Activated T-cell treated with anti-CD3 and anti-CD28 coated beads for 4 hours (primary cell): ENCODE results near the gene SMG6.
"Not testable (repeated sequence)": the region's sequence is repeated elsewhere in the genome, so short reads cannot be mapped to it uniquely, and the experiment has no call there.

Experiments
- DNase-seq: peaks from one replicate; pipeline ENCODE4 v3.0.0-alpha.2; 2020

The SMG6 gene

DNA sequence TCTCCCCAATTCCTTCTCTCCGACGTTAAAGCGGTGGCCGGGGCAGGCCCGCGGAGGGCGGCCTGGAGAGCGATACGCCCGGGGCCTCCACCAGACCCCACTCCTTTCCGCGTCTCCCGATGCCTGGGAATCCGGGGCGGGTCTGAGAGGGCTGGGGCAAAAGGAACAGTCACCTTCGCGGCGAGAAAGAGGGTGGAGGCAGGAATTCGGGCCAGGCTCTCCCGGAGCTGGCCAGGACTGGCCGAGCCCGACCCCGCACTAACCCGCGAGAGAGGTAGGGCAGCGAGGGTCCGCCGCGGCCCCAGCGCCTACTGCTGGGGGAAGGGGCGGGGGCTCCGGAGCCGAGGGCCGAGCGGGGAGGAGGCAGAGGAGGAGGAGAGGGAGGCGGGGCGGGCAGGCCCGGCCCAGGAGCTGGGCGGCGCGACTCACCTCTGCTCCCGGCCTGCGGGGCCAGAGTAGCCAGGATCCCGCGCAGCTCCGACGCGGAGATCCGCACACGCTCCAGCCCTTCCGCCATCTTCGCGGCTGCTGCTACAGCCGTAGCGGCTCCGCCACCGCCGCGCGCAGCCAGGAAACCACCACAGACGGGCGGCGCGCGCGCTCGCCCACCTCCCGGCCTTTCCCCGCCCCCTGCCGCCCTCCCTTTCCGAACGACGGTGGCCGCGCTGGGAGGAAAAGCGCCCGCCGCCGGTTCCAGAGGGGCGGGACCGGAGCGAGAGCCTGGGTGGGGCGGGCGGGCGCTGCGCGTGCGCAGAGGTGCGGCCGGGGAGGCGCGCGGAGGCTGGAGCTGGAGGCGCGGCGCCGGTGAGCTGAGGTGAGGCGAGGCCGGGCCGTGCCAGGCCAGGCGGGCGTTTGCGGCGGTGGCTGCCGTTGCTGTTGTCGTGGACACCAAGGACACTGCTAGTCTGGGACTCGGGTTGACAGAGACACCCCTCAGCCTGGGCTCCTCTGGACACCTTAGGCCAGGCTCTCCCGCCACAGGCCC, at the start of gene SMG6, which contains the start of gene SRR:
SMG6 (minus strand) TSS at position 582 of the 985 bp plus-strand sequence; CDS start at position 517, 65 bp downstream.
SRR (plus strand) TSS at position 747 of the 985 bp plus-strand sequence. CDS start 11,611 bp downstream, outside the sequence.
- peak; percentile 94 for DNase-seq

DNA sequence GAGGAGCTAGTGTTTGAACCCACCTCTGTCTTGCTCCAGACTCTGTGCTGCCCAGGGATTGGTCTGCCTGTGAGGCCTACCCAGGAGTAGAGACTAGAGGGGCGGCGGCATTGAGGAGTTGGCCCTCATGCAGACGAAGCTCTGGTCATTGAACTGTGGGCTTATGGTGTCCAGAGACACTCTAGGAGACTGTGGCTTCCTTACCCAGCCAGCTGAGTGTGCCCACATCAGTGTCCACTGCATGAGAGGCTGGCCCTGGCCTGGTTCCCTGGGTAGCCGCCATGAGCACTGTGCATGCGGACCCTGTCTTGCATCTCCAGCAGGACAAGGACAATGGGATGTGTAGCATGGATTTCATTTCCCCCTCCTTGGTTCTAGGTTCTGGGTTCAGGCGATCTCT, 47.7 kb upstream of the SMG6 start:
- no peak for DNase-seq

DNA sequence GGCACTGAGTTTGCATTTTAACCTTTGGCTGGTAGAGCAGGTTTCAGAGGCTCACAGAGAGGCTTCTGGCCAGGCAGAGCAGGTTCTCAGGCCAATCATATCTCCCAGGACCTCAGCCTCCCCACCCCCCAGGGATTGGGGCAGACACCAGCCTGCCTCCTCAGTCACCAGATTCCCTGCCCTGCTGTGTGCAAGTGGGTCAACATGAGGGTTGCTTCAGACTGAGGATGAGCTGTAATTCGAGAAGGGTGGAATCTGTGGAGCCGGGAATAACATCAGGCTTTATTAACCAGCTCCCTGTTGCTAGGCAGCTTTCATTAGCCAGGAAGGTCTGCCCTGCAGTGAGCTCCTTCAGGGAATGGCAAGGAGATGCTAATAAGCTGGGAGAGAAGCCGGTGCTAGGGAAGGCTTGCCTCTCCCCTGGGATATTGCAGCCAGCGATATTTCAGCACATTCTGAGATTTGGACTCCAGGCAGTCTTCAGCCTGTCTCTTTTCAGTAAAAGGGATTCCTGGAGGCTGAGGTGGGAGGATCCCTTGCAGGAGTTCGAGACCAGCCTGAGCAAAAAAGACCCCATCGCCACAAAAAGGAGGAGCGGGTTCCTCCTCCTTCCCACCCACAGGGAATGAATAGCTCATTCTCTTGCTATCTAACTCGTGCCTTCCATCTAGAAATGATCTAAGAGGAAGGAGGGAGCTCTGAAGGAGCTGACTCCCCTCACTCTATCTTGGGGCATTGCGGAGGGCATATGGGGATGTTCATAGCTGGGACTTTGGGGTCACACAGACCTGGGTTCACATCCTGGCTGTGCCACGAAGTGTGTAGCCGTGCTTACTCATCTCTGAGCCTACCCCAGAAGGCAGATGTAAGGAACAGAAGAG, 44.5 kb upstream of the SMG6 start:
- no peak for DNase-seq

DNA sequence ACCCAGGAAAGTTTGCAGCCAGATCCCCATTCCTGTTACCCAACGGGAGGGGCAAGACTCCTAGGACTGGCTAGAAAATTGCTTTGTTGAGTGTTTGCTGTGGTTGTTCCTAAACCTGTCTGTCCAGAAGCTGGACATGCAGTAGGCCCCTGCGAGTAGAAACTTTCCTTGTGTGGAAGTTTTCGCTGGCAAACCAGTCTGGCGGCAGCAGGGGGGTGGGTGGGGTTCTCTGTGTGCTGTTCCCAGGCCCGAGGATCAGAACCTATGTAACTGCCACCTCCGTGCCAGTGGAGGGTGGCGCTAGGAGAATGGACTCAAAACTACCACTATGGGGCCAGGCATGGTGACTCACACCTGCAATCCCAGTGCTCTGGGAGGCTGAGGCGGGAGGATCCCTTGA, 42.9 kb upstream of the SMG6 start:
- no peak for DNase-seq

DNA sequence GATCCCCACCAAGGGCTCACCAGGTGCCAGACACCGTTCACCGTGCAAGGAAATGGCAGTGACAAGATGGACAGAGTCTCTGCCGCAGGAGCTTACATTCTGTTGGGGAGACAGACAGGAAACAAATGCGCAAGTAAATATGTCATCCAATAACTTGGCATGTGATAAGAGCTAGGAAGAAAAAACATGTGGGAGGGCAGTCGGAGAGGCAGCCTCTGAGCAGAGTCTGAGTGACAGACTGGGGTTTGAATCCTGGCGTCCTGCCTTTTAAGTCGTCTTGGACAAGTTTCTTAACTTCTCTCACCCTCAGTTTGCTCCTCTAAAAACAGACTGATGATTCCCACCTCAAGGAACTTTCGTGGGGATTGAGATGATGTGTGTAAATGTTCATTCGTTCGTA, 40.9 kb upstream of the SMG6 start:
- DNase-seq, result no peak

DNA sequence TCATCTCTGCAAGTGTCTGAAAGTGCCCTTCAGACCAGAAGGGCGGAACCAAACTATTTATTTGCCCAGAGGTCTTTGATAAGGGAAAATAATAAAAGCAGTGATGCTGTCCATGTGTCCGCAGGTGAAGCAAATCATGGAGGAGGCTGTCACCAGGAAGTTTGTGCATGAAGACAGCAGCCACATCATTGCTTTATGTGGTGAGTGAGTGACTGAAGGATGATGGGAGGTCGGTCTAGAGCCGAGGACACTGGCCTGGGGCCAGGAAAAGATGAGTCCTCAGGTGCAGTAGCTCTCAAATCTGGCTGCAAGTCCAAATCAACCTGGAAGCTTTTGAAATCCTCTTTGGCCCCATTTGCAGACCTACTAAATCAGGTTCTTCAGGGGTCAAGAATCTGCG, 39.8 kb upstream of the SMG6 start:
- no peak for DNase-seq

DNA sequence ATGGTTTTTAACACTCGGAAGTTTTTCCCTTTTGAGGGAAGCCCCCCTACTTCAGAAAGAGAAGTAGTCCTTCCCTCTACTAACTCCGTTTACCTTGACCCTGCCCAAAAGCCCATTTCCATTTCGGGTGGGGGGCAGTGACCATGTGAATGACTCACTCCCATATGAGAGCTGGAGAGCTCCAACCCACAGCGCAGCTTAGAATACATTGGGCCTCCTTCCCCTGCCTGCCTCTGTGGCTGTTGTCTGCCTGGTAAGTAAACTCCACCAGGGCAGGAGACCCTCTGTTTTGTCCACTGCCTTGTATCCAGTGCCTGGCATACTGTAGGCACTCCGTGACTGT, 34.7 kb upstream of the SMG6 start:
- peak; percentile 9 for DNase-seq

DNA sequence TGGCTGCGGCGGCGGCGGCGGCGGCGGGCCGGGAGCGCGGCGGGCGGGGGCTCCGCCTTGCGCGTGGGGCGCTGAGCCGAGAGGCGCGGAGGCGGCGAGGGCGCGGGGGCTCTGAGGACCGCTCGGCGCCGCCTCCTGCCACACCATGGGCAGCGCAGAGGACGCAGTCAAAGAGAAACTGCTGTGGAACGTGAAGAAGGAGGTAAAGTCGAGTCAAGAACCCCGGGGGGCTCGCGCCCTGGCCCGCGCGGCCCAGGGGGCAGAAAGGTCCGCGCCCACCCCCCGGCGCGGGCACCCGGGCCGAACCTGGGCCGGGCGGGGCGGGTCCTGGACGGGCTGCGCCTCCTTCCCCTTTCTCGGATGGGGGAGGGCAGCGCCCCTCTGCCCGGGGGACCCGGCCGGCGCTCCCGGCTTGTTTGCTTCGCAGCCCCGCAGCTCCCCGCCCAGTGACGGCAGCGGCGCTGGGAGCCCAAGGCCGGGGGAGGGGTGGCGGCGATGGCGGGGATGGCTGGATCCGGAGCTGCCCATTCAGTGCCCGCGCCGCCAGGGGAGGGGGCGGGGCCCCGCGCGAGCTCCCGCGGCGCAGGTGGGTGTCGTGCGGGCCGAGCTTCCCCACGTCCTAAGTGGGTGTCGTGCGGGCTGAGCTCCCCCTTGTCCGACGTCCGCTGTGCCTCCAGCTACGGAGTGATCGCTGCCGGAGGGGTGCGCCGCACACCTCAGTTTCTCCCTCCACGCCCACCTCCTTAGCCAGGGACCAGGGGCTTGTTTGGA, 34.1 kb upstream of the SMG6 start:
- DNase-seq, result peak; percentile 14

DNA sequence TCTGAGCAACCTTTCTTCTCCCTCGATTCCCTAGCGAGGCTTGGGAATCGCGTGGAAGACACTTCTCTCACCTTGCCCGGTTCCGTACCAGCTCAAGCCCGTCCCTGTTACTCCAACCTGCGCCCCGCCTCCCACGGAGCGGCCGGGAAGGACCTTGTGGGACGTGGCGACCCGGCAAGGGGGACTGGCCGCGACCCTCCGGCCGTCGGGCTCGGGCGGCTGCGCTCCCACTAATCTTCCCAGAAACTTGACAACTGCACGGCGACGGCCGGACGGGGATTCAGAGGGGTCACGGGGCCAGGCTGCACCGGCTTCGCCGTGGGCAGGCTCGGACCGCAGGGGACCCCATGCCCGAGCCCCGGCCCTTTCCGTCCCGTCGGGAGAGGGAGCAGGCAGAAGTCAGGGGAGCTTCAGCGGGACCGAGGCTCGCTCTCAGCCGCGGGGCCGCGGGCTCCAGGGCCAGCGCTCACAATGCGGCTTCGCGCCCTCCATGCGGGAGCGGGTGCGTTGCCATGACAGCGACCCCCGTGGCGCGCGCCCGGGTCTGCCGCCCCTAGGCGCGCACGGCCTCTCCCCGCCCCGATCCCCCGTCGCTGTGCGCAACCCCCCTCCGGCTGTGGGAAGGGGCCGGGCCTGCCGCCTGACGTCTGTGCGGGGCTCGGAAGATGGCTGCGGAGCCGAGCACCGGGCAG, 33.4 kb upstream of the SMG6 start, which contains the start of gene SGSM2:
SGSM2 (plus strand) TSS at position 650 of the 692 bp plus-strand sequence. CDS start 188 bp downstream, outside the sequence.
- peak; percentile 48 for DNase-seq

DNA sequence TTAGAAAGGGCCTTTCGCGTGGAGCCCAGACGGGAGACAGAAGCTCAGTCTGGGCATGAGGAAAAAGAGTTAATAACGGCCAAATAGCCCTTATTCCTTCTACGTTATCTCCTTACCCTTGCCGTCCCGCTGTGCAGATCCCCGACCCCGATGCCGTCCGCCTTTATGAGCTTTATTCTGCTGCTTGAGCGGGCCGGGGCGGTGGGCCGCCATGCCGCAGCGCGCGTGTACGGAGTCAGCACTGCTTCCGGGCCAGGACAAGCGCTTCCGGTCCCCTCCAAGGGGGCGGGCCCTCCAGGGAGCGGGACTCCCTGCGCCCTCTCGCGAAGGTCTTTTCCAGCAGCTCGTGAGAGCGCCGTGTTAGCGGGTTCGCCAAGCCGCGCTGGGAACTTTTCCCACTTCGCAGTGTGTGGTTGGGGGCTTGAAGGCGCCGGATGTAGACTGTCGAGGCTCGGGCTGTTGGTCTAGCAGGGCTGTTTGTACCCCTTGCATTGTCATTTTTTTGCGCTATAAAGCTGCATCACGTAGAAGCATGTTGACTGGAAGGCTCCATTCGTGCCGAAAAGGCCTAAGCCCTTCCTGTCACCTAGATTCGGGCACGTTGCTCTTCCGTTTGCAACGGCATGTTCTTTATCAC, 32.7 kb upstream of the SMG6 start, which contains the start of gene TSR1:
TSR1 (minus strand) TSS at position 243 of the 637 bp plus-strand sequence; CDS start at position 213, 30 bp downstream.
- peak; percentile 87 for DNase-seq

DNA sequence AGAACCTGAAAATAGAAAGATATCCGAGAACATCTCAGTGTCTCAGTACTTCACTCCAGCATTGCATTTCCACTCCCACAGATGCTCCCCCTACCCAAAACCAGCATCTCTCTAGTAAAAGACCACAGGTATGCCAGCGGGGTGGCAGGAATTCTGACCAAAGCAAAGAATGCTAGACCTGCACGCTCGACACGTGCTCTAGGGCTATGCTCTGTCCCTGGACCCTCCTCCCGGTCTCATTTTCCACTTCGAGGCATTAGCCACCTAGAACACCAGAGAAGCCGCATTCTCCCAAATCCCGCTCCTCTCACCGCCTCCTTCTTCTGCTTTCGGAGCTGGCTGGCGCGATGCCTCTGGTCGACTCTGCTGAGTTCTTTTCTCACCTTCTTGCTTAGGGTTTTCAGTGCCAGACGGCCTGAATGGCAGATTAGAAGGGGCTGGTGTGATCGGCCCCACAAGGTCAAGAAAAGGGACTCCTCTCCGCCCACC, 32.2 kb upstream of the SMG6 start:
- no peak for DNase-seq

DNA sequence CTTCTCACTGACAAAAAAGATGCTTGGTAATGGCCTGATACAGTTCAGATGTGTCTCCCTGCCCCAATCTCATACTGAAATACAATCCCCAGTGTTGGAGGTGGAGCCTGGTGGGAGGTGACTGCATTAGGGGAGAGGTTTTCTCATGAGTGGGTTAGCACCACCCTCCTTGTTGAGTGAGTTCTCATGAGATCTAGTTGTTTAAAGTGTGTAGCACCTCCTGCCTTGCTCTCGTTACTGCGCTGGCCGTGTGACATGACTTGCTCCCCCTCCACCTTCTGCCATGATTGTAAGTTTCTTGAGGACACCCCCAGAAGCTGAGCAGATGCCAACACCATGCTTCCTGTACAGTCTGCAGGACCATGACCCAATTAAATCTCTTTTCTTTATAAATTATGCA, 27.7 kb upstream of the SMG6 start:
- no peak for DNase-seq

DNA sequence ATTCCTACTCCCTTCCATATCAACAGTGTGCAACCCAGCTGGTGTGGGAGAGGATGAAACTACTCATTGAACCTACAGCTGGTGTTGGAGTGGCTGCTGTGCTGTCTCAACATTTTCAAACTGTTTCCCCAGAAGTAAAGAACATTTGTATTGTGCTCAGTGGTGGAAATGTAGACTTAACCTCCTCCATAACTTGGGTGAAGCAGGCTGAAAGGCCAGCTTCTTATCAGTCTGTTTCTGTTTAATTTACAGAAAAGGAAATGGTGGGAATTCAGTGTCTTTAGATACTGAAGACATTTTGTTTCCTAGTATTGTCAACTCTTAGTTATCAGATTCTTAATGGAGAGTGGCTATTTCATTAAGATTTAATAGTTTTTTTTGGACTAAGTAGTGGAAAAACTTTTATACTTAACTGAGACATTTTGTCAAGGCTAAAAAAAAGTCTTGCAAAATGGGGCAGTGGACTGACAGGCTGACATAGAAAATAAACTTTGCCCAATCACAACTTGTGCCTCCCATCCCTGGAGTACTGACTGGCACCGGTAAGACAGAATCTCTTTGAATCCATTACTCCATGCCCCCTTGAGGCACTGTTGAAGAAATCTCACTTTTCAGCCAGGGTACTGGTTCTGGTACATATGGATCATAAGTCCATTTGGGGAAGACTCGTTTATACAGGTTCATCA, 20.2 kb upstream of the SMG6 start:
- DNase-seq, result no peak

DNA sequence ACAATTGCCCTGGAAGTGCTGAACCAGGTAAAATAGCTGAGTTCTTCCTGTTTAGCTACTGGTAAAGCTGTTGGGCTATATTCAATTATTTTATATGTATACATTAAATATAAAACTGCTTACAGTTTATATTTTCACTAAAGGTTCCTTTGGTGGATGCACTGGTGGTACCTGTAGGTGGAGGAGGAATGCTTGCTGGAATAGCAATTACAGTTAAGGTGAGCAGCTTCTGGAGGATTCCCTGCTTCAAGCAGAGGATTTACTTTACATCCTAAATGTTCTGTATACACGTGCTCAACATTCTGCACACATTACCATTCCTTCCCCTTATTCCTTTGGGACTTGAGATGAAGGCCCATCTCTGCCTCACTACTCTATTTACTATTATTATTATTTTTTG, 17.8 kb upstream of the SMG6 start:
- DNase-seq, result no peak

DNA sequence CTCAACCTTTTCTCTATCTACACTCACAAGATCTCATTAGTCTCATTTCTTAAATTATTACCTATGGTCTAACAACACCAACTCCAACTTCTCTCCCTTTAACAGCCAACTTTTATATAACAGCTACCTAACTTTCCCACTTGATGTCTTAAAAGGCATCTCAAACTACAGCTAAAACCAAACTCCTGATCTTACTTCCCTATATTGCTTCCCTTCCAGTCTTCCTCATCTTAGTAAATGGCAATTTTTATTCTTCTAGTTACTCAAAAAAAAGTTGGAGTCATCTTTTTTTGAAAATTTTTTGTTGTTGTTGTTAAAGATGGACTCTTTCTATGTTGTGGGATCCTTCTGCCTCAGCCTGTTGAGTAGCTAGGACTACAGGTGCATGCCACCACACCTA, 15.5 kb upstream of the SMG6 start:
- no peak for DNase-seq

DNA sequence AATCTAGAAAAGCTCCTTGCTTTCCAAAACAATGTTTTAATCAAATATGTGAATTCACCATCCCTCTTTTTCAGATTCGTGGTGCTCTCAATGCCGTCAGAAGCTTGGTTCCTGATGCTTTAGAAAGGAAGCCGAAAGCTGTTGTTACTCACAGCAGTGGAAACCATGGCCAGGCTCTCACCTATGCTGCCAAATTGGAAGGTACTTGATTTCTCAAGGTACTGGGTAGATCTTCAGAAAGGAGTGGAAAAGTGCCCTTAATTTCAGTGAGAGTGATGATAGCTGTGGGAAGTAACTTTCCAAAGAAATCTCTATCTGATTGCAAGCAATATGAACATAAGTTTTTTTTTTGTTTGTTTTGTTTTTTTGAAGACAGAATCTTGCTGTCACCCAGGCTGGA, 14.2 kb upstream of the SMG6 start:
- DNase-seq, result no peak

DNA sequence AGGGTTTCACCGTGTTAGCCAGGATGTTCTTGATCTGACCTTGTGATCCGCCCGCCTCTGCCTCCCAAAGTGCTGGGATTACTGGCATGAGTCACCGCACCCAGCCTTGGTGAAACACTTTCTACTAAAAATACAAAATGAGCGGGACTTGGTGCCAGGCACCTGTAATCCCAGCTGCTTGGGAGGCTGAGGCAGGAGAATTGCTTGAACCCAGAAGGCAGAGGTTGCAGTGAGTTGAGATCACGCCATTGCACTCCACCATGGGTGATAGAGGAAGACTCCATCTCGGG, 13.3 kb upstream of the SMG6 start:
- DNase-seq, result not testable (repeated sequence)

DNA sequence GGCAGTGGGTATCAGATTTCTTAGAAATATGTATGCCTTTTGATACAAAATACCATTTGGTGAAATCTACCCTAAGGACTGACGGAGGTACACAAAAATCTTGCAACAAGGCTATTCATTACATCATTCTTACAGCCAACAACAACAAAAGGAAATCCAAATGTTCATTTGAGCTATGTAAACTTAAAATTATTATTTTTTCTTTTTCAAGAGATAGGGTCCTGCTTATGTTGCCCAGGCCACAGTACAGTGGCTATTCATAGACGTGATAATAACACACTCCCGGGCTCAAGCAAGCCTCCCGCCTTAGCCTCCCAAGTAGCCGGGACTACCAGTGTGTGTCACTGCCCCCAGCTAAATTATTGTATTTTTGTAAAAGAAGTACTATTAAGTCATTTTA, 9.2 kb upstream of the SMG6 start:
- DNase-seq, result no peak

DNA sequence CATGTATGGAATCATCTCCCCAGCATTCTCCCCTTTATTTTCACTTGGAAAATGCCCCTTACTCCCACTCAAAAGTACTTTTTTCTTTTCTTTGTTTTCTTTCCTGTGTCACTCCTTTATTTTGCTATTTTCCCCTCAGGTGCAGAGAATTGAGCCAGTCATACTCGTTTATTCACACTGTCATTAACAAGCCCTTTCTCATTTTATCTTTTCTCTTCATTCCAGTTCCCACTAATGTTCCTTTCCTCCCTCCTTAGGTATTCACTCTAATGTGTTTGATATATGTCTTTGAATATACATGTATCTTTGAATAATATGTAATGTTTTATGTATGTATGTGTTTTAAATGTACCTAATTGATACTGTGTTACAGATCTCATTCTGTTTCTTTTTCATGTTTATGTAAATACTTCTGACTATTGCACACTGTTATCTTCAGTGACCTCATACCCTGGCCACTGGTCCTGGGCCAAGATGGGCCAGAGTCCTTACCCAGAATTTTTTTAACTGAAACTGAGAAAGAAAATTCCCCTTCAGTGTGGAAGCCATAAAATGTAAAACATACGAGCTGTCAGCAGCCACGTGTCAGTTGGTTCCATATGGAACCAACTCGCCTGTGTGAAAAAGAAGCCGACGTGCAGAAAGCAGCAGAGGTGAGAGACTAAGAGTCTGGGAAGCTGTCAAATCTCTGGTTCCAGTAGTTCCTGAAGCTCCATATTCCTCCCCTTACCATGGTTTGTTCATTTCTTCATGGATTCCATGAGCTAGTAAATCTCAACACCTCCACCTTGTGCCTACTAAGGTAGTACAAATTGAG, 6.0 kb upstream of the SMG6 start:
- no peak for DNase-seq

DNA sequence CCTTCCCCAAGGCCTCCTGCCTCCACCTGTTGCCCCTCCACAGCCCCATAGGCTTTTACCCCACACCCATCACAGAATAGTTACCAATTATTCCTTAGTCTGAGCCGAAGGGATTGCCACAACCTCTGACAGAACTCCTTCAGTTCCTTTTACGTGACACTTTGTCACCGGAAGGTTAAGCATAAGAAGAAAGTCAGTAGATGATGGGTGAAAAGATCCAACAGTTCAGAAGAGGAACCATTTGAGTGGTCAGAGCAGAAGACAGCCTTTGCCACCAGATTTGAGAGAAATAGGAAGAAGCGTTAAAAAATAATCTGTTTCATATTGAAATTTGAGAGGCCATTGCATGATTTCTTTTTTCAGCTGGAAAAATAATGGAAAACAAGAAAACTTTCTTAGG, 1.3 kb upstream of the SMG6 start:
- DNase-seq, result no peak
